Stimulated activated CD4-positive, alpha-beta T cell treated with anti-CD3 and anti-CD28 coated beads, Interleukin-12 subunit alpha, Interleukin-12 subunit beta, amount 100 ng/mL, for 48 hours (primary cell): ENCODE measurements around the gene ARHGEF9.
"Not testable (repeated sequence)": the region's sequence is repeated elsewhere in the genome, so short reads cannot be mapped to it uniquely, and the experiment has no call there.

Experiments
- DNase-seq, 3 donors: peaks; one replicate each; pipeline ENCODE4 v3.0.0-alpha.2; 2020; ENCODE audit warnings: low read depth in 2 of 3, low spot score in 1 of 3

The ARHGEF9 gene

GRCh38 chrX:63661676-63662075, 123.3 kb downstream of the ARHGEF9 start:
- no peak for DNase-seq

GRCh38 chrX:63658920-63659319, 126.1 kb downstream of the ARHGEF9 start:
- no peak for DNase-seq

GRCh38 chrX:63657821-63658220, 127.2 kb downstream of the ARHGEF9 start:
- no peak for DNase-seq

- DNase-seq = no peak
Measured at GRCh38 chrX:63656871-63657580, 128.0 kb downstream of the ARHGEF9 start.

- no peak for DNase-seq
Measured at GRCh38 chrX:63652086-63652765, 132.8 kb downstream of the ARHGEF9 start.

- DNase-seq = not testable (repeated sequence)
Measured at GRCh38 chrX:63645748-63646147, 139.3 kb downstream of the ARHGEF9 start.

- DNase-seq = no peak
Measured at GRCh38 chrX:63635750-63636149, 149.3 kb downstream of the ARHGEF9 start.

GRCh38 chrX:63613531-63614028, 171.4 kb downstream of the ARHGEF9 start:
- DNase-seq = no peak

GRCh38 chrX:63585936-63586335, 199.1 kb downstream of the ARHGEF9 start:
- no peak for DNase-seq
